Right cardiac atrium (tissue), 5 donors: ENCODE results near the gene FAM111A. TPM values are rescaled to one million over a fixed set of nuclear protein-coding genes. Genes with fewer than 3 reads are reported as not detected.
"Not testable (repeated sequence)": the region's sequence is repeated elsewhere in the genome, so short reads cannot be mapped to it uniquely, and the experiment has no call there.

Experiments used
- ATAC-seq, 2 donors: fragments of 200-7000 bp; cut with Tn5 transposase; one replicate each; pipeline versions ENCODE4 v1.8.0 to v1.9.1; 2020; ENCODE audit warnings: moderate library complexity in 2 of 2, mild to moderate bottlenecking in 1 of 2
- DNase-seq, 3 donors: peaks; one replicate each; pipeline ENCODE4 v3.0.0-alpha.2; 2020
- H3K27ac ChIP-seq: one replicate; pipeline ENCODE4 v1.5.1; 2013; ENCODE audit warnings: mild to moderate bottlenecking, low read length, control low read depth, moderate library complexity
- H3K27me3 ChIP-seq: one replicate; pipeline ENCODE4 v1.6.1; 2013; ENCODE audit not compliant: control insufficient read depth, insufficient read depth
- H3K4me1 ChIP-seq: one replicate; pipeline ENCODE4 v1.6.1; 2013; ENCODE audit warnings: low read length; ENCODE audit not compliant: control insufficient read depth, insufficient read depth
- H3K4me3 ChIP-seq: one replicate; pipeline ENCODE4 v1.5.1; 2013; ENCODE audit warnings: low read length, control low read depth
- H3K9me3 ChIP-seq: one replicate; pipeline ENCODE4 v1.6.1; 2013; ENCODE audit warnings: low read length; ENCODE audit not compliant: control insufficient read depth
- WGBS: extraction: QIAGEN DNeasy Blood & Tissue Kit; methylation state at CpG from one replicate; pipeline ENCODE4 v1.1.7; 2013; 5-methylcytosine and 5-hydroxymethylcytosine counted together
- intact Hi-C, 4 donors: fragments of 100-400 bp; cut with DNase I; formaldehyde crosslinking; loops; one replicate each; pipeline versions ENCODE4 v1.11.0 to v1.14.0; 2022 to 2023
- polyA plus RNA-seq: library from polyadenylated mRNA; stranded (reverse); fragments of 200-250 nt; gene quantifications from one replicate; pipeline ENCODE4 v1.2.3, GENCODE V29; 2013
- total RNA-seq, 4 donors: library from RNA; stranded (reverse); fragmentation: NEBNext Ultra II Directional; extraction: Animal tissue kit (Norgen Biotek cat#: 25700); gene quantifications; one replicate each; pipeline ENCODE4 v1.2.1, GENCODE V29; 2021
- donor health status: healthy with polysubstance abuse.
- donor health status: DM: no; HTN: yes; CAD: no.
- donor health status: DM: no; HTN: no; CAD: no.
- donor health status: DM: no; HTN: yes; CAD: no; lungs with severe emphysema.
- donor health status: DM: yes; HTN: yes; CAD: no.

FAM111A gene
- total and polyA plus RNA-seq, 5 donors: 7.0 to 12.2 (median 10.4) TPM

GRCh38 chr11:59112494-59112893 is 30.2 kb upstream of the FAM111A start:
- Histone ChIP-seq H3K9me3 (peaks cover 1% of the 10 kb centered on the region), H3K27me3 (no peaks in the 10 kb centered on the region), H3K4me3 (no peak overlapping the region), H3K27ac (no peak overlapping the region), H3K4me1 (no peaks in the 10 kb centered on the region)
- DNase-seq (no peak), ATAC-seq (no peak)
- intact Hi-C loops: no loop called here
- WGBS: 88% methylated on average over 2 of the region's 2 CpGs

DNA sequence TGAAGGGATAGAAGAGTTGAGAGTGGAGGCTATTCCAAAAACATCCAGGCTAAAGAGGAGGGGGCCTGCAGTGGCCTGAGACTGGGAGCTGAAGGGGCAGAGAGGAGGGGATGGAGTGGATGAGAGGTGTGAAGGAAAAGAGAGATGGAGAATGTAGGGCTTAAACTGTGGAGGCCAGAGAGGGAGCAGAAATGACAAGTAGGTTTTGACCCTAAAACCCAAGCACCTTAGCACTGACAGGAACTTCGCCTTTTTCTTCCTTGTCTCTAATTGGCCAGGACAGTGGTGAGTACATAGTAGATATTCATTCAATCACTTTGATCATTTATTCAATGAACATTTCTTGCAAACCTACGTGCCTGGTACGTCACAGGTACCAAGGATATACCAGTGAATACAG is 28.3 kb upstream of the FAM111A start:
- DNase-seq (no peak), ATAC-seq (no peak)
- no peaks in the 10 kb centered on the region for H3K4me1 ChIP-seq
- H3K9me3 ChIP-seq: peaks cover 6% of the 10 kb centered on the region
- H3K27me3 ChIP-seq: no peaks in the 10 kb centered on the region
- H3K27ac ChIP-seq: no peak overlapping the region
- WGBS: 99% methylated on average over 3 of the region's 3 CpGs
- no peak overlapping the region for H3K4me3 ChIP-seq
- intact Hi-C loops: no loop called here

DNA sequence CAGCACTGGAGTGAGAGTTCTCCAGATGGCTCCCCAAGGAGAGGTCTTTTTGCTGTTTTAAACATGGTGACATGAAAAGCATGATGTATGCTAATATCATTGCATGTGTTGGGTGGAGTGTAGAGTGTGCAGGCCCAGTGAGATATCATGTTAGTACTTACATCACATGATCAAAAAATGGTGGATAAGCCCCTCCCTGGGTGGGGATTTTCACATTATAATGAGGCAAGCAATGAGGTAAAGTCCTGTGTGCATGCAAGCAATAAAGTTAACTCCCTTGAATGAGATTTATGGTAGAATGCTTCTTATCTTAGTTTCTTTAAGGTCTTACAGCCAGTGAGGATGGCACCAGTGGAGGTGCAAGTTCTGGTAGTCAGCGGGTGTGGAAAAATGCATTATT is 27.1 kb upstream of the FAM111A start:
- WGBS: 95% methylated on average over 1 of the region's 1 CpG
- Histone ChIP-seq H3K27me3 (no peaks in the 10 kb centered on the region), H3K27ac (no peak overlapping the region), H3K4me1 (no peaks in the 10 kb centered on the region), H3K9me3 (peaks cover 6% of the 10 kb centered on the region), H3K4me3 (no peak overlapping the region)
- intact Hi-C loops: no loop called here
- ATAC-seq (no peak), DNase-seq (no peak)

- H3K4me3 ChIP-seq: no peak overlapping the region
- 98% methylated on average over 2 of the region's 2 CpGs for WGBS
- H3K9me3 ChIP-seq: peaks cover 6% of the 10 kb centered on the region
- intact Hi-C loops: no loop called here
- no peaks in the 10 kb centered on the region for H3K27me3 ChIP-seq
- ATAC-seq (no peak), DNase-seq (no peak)
- H3K27ac ChIP-seq: no peak overlapping the region
- H3K4me1 ChIP-seq: no peaks in the 10 kb centered on the region
Observed at GRCh38 chr11:59117774-59118173, 24.9 kb upstream of the FAM111A start.

DNA sequence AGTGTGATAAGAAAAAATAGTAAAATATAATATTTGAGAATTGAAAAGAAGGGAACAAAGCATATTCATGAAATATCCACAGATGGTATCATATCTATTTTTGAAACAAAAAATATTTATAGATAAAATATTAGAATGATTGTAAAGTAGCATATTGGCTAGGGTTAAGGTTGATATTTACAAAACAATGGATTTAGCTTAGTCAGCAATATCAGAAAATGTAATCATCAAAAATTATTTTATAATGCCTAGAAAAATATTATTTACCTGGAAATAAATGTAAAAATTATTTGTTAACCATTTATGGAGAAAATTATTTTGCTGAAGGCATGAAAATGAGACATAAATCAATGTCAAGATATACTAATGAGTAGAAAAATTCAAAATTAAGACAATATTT is 22.8 kb upstream of the FAM111A start:
- Histone ChIP-seq H3K9me3 (peaks cover 6% of the 10 kb centered on the region), H3K27me3 (no peaks in the 10 kb centered on the region)

DNA sequence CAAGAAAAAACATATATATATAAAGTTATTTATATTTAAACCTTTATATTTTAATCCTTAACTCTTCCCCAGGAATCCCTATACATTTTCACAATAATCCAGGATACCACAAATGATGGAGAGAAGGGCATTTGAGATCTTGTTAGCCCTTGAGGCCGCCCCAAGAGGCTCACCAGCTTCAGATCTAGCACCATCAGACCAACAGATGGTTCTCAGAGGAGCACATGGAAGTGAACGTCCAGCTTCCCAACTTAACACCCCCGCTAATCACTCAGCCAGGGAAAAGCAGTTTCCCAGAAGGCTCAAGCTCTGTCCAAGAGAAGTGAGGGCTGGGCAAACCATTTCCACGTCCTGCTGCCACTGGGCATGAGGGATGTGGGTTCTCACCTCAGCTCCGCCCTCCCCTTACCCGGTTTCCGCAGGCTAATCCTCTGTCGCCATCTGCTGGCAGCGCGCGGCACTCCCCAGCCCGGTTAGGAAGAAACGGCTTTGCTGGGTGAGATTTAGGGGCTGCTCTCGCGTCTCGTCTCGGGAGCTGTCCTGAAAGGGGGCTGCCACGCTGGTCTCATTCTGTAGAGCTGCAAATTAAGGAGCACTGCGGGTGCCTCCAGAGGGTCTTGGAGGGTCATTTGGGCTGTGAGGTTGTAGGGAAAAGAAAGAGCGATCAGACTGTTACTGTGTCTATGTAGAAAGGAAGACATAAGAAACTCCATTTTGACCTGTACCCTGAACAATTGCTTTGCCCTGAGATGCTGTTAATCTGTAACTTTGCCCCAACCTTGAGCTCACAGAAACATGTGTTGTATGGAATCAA is 6.8 kb upstream of the FAM111A start:
- DNase-seq (peak; percentile 79 to 92 (median 91)), ATAC-seq (peak; percentile 96)
- intact Hi-C loops: no loop called here
- H3K4me1 ChIP-seq: no peaks in the 10 kb centered on the region
- no peaks in the 10 kb centered on the region for H3K27me3 ChIP-seq
- H3K4me3 ChIP-seq: no peak overlapping the region
- H3K27ac ChIP-seq: no peak overlapping the region
- 11% methylated on average over 20 of the region's 20 CpGs for WGBS
- H3K9me3 ChIP-seq: no peaks in the 10 kb centered on the region

More for the DNA sequence above, 22.8 kb upstream of the FAM111A start:
- ATAC-seq (no peak), DNase-seq (no peak)
- intact Hi-C loops: no loop called here
- Histone ChIP-seq H3K27ac (no peak overlapping the region), H3K4me1 (no peaks in the 10 kb centered on the region), H3K4me3 (no peak overlapping the region)

DNA sequence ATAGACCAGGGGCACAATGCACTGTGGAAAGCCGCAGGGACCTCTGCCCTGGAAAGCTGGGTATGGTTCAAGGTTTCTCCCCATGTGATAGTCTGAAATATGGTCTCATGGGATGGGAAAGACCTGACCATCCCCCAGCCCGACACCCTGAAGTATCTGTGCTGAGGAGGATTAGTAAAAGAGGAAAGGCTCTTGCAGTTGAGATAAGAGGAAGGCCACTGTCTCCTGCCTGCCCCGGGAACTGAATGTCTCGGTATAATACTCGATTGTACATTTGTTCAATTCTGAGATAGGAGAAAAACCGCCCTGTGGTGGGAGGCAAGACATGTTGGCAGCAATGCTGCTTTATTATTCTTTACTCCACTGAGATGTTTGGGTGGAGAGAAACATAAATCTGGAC is 6.1 kb upstream of the FAM111A start:
- H3K27me3 ChIP-seq, intact Hi-C loops, ATAC-seq, H3K4me1 ChIP-seq, H3K4me3 ChIP-seq, H3K9me3 ChIP-seq, H3K27ac ChIP-seq, DNase-seq: not testable (repeated sequence)
- 63% methylated on average over 6 of the region's 6 CpGs for WGBS

DNA sequence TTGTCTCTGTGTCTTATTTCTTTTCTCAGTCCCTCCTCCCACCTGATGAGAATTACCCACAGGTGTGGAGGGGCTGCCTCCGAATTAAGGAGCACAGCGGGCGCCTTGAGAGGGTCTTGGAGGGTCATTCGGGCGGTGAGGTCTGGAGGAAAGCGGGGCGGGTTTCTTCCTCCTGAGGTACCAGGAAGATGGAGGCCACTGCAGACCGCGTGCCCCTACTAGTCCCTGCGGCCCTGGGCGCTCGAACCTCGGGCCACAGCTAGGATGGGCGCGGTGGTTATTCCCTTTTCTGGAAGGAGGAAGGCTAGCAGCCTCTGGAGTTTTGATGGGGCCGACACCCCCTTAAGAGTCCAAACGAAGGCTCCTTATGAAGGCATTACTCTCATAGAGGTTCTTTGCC is 5.5 kb upstream of the FAM111A start:
- Histone ChIP-seq H3K9me3 (no peaks in the 10 kb centered on the region), H3K27me3 (no peaks in the 10 kb centered on the region), H3K27ac (no peak overlapping the region), H3K4me1 (no peaks in the 10 kb centered on the region), H3K4me3 (no peak overlapping the region)
- WGBS: 96% methylated on average over 17 of the region's 17 CpGs
- ATAC-seq (no peak), DNase-seq (peak; percentile 16 to 45 (median 44))
- intact Hi-C loops: no loop called here

DNA sequence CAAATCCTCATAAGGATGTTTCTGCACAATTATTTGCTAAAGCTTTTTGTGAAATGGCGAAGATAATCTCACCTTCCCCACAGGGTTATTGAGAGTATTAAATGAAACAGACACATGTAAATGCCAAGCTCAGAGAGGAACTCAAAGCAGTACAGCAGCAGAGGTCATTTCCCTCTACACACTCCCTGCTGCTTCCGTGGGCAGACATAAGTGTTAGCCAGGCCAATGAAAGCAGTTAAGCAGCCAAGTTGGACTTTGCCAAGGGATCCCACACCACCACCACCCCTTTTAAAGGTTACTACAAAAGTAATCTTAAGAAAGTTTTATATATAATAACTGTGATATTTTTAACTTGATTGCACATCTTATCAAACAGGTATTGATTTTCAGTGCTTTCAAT is 4.0 kb upstream of the FAM111A start:
- Histone ChIP-seq H3K4me1 (no peaks in the 10 kb centered on the region), H3K9me3 (no peaks in the 10 kb centered on the region), H3K4me3 (no peak overlapping the region), H3K27ac (no peak overlapping the region), H3K27me3 (no peaks in the 10 kb centered on the region)
- DNase-seq (no peak), ATAC-seq (peak in 1 of 2 donors; percentile 38)
- intact Hi-C loops: no loop called here
- WGBS: 47% methylated on average over 2 of the region's 2 CpGs

- H3K4me3 ChIP-seq: no peak overlapping the region
- no peak for ATAC-seq
- intact Hi-C loops: no loop called here
Observed at GRCh38 chr11:59141191-59141590, 1.5 kb upstream of the FAM111A start.

GRCh38 chr11:59141673-59142460 is 789 bp upstream of the FAM111A start:
- Histone ChIP-seq H3K9me3 (no peaks in the 10 kb centered on the region), H3K4me1 (no peaks in the 10 kb centered on the region), H3K4me3 (peak overlapping the region; percentile 91), H3K27ac (no peak overlapping the region), H3K27me3 (no peaks in the 10 kb centered on the region)
- intact Hi-C loops: no loop called here
- 4% methylated on average over 3 of the region's 3 CpGs for WGBS
- DNase-seq (no peak), ATAC-seq (no peak)

More at GRCh38 chr11:59141191-59141590, 1.5 kb upstream of the FAM111A start:
- H3K27ac ChIP-seq: no peak overlapping the region
- no peaks in the 10 kb centered on the region for H3K9me3 ChIP-seq
- DNase-seq: no peak
- 90% methylated on average over 4 of the region's 4 CpGs for WGBS
- no peaks in the 10 kb centered on the region for H3K4me1 ChIP-seq
- H3K27me3 ChIP-seq: no peaks in the 10 kb centered on the region
